CMK (cell line): ENCODE results near the gene SLCO3A1.

Experiments
- DNase-seq: peaks from one replicate; pipeline ENCODE4 v3.0.0-alpha.2; 2010; ENCODE audit warnings: low read depth

The SLCO3A1 gene

DNA sequence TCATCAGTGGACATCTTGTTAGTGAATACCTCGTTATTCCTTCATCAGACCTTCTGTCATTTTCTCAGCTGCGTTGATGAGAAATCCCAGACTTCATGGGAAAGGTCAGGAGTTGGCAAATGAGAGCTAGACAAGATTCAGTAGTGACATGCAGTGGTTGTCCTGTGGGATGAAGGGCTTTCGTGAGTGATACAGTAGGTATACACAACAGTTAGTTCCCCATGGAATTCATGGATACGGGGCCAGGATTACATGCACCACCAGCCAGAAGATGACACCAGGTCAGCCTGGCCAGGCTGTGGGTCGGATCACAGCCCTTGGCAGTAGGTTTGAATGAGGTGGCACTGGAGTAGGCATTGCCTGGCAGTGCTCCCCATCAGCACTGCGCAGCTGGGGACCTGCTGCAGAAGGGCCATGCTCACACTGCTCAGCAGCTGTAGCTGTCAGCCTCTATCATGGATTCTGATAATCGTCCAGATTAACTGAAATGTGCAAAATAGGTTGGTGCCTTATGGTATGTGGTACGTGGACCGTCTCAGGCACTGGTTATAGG, 150.1 kb downstream of the SLCO3A1 start:
- no peak for DNase-seq

DNA sequence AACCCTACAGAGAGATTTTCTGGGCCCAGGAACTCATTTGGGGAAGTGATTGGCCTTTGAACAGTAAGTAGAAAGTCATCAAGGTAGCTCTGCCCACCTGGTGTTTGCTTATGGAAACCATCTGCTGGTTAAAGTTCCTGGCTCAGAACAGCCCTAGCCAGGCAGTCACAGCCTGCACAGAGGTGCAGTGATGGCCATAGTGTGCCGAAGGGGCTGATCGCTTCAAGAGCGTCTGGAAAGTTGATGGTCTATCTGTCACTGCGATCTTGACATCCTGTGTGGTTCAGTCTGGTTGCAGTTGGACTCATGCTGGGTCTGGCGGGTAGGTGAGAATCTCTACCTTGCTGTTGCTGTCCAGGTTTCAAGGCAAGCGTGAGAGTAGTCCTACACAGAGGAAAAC, 151.6 kb downstream of the SLCO3A1 start:
- DNase-seq = no peak

DNA sequence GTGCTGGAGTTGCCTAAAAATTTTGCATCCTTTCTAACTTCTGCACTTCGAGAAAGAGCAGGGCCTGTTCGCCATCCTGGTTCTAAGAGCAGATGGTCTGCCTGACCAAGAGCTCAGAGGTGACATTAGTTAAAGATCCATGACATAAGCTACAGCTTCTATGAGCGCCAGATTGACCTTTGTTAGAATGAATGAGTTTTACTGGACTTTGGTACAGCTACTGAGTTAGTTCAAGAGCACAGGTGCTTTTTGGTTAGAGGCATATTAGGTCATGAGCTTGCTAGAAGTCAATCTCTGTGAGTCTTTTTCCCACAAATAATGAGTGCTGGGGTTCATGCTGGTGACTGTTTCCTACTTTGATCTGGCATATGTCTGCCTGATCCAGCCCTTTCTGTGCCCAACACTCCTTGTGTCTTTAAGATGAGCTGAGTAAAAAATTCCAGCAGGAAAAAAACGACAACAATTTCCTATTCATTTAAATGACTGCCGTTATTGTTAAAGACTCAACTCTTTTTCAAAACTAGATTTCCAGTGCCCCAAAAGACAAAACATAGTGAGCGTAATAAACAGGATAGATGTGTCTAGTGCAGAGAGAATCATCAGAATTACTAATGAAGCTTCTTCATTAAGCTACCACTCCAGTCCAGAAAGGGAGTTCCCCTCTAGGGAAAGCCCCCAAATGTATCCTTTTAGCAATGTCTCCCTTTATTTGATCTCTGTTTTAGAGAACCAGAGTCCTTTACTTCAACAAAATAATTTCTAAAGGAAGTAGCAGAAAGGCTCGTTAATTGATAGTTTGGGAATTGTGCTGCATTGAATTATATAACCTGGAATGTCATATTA, 152.9 kb downstream of the SLCO3A1 start:
- DNase-seq = no peak

DNA sequence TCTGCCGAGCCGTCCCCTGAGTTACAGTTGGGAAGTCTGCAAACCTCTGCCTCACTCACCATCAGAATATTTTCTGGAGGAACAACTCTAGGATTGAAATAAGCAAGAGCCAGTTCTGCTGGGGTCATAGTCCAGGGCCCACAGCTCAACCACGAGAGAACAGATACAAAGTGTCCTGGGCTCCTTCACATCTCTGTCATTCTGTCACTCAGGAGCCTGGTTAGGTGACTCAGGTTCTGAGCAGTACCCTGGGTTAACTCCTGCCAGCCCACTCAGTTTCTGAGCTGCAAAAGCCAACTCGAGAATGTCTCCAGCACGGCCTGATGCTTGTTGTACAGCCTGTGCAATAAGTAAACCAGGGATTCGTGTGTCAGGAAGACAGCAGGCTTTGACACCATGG, 155.7 kb downstream of the SLCO3A1 start:
- DNase-seq = no peak

DNA sequence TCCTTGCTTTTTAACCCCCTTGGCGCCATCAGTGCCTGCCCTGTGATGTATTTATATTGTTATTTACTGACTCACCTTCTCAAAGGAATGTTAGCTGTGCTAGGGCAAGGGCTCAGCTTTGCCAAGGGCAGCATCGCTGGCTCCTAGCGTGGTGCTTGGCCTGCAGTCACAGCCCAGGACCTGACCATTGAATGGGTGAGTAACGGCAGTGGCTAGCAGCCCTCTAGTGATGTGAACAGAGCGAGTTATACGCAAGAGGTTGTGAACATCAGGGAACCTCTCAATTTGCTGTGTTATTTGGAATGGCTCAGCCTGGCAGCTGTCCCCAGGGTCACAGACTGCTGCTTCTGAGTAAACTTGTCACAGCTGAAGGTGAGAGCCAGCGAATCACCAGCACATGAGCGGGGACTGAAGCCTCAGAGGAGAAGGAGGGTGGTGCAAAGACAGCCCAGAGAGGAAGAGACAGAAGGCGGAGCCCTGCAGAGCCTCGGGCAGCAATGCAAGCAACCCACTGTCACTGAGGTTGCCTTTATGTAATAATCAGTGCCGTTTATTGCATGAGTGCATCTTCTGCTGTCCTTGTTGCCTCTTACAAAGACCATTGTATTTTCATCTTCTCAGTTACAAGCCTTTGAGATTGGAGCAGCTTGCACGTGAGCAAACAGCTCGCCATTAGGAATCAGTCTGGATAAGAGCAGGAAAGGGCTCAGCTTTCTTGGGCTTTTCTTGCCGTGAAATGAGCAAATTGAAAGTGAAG, 158.3 kb downstream of the SLCO3A1 start:
- no peak for DNase-seq

DNA sequence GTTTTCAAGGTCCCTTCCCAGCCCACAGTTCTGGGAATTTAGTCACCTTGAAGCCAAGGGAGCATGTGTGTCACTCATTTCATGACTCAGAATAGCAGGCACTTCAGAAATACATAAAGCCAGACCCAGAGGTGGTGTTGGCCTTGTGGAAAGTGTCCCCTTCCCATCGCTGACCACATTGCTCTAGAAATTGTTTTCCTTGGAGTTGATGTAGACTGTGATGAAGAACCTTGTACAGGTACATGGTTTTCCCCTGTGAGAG, 158.8 kb downstream of the SLCO3A1 start:
- no peak for DNase-seq

DNA sequence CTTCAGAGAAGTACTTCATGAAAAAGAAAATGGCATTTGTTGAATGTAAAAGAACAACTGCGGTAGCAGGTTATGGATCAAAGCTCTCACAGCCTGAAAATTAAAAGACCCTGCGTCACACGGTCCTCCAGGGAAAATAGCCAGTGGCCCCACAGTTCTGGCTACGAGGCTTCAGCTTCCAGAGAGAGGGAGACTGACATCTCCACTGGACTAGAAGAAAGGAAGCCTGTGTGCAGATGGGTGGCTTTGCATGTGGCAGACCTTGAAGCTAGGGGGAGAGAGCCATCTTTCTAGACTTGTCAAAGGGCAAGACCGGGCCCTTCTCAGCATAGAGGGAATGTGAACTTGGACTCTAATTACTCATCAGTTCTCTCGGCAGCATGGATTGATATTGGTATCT, 159.4 kb downstream of the SLCO3A1 start:
- no peak for DNase-seq

DNA sequence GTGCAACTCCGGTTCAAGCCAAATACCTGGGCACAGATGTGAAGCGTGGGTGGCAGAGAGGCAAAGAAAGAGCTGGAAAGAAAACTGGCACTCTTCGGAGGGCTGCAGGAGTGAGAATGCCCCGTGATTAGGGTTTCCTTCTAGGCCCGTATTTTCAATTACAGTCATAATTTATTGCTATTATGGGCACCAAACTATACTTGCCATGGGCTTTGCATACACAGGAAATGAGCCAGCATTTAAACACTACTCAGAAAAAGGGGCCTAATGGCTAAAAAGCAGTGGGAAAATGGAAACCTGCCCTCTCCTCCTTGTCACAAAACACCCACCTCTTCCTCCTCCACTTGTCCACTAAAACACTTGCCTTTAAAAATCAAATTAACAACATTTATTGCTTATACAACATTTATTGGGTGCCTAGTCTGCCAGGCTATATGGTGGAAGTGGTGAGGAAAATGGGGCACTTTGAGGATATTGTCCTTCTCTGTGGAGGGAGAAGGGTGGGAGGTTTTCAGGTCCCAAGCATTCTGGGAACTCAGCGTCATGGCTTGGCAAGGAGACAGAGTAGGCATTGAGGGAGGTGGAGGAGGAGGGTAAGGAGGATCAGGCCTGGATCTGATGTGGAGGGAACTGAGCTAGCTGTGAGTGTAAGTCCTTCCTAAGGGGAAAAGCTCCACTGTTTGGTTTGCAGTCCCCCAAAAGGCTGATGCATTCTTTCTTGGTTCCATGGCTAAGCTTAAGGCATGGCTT, 160.9 kb downstream of the SLCO3A1 start:
- DNase-seq = no peak

DNA sequence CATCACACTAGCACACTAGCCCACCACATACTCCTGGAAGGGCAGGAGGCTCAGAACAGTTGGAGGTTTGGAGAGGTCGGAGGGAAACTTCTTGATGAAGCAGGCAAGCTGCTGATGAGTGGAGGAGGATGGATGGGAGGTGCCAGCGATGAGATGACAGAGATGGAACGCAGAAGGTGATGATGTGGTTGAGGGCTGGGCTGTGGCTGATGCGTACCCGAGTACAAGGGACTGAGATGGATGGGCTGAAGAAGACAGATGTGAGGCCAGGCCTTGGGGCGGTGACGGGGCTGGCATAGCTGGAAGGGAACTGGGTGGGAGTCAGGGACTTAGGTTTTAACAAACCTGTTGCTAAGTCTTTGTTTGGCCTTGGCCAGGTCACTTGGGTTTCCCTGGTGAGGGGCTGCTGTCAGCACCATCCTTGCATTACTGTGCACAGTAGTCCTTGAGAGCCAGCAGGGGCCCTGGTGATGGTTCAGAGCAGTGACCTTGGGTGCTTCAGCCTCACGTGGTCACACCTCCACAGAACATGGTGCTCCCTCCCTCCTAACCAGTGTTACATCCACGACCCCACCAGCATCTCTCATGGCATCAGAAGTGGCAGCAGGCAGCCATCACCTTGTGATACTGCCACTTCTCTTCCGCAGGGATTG, 164.5 kb downstream of the SLCO3A1 start:
- no peak for DNase-seq

DNA sequence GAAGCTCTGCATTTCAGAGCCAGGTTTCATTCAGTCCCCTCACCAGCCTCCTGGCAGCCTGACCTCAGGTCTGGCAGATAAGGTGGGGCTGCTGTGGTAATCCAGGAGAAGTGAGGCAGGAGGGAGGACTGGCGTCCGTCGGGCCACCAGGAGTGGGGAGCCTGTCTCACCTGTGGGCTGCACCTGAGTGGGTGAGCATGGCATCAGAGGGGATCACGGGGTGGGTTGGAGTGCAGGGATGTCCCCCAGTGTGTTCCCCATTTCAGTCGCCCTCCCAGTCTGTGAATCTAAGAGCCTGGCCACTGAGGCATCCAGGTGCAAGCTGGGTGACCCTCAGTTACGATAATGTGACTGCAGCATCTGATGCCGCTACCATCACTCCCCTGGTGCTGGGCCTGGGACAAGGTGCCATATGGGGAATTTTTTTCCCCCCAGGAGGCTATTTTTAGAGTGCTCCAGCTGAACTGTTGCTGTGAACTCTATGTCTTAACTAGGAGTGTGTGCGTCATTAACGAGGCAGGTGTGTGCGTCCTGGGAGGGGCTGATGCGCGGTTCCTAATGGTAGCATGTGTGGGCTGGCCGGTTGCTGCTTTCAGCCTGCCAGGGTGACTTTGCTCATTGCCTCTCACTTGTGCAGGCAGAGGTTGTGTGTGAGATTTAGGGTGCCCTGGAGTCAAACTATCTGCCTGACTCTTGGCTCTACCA, 165.2 kb downstream of the SLCO3A1 start:
- DNase-seq = no peak

DNA sequence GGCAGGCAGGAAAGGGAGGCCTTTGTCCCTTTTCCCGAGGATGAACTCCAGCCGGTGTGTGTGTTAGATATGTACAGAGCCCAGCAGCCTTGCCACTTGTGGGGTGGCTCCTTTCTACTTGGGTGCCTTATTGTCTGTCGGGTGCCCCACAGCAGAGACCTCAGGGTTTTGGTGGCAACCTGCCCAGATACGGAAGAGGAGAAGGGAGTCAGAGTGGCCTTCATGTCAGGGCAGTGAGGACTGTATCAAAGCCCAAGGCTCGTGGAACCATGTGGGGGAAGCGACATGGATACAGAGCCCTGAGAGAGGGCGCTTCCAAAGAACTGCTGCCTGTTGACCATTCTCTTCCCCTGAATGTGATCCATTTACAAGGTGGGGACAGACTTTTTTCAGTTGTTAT, 166.2 kb downstream of the SLCO3A1 start:
- DNase-seq = no peak

DNA sequence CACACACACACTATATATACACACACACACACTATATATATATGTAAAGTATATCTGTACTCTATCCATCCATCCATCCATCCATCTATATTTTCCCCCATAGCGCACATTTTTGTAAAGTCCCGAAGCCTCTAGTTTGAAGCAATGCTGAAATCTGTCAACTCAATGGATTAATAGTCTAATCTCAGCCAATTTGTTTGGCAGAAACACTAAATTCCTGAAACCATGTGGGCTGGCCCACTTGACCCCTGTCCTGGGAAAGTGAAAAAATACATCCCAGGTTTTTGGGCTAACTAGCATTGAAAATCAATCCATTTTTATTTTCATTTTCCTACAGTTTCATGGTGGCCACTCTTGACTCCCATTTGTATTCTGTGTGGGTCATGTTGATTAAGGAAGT, 166.7 kb downstream of the SLCO3A1 start:
- DNase-seq = no peak

DNA sequence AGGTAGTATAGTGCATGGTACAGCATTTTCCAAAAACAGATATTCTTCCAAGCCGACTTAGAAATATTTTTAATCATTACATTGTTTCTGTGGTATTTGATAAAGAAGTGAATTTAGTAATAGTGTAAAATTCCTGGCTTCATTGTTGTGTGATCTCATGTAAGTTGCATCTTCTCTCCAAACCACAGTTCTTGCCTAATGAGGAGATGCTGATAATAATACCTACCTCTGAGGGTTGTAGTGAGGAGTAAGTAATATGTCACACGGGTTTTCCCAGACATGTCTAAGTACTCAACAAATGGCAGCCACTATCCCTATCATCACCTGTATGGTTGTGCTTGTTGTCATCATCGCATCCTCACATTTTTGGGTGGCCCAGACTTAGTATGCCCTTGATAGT, 167.3 kb downstream of the SLCO3A1 start:
- no peak for DNase-seq

DNA sequence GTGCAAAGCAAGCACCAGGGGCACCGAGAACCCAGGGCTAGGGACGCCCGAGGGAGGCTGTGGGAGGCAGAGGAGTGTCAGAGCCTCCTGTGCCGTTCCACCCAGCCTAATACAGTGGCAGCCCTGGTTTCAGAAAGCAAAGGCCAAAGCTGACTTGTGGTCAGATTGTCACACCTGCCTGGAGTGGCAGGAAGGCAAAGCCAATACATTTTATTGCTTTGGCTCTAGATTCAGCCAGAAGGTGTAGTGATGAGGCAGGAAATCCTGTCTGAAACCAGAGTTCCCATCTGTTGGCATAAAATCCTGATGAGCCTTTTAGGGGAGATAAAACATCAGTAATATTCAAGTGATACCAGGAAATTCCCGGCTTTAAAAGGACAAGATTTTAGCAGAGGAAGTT, 168.3 kb downstream of the SLCO3A1 start:
- no peak for DNase-seq

DNA sequence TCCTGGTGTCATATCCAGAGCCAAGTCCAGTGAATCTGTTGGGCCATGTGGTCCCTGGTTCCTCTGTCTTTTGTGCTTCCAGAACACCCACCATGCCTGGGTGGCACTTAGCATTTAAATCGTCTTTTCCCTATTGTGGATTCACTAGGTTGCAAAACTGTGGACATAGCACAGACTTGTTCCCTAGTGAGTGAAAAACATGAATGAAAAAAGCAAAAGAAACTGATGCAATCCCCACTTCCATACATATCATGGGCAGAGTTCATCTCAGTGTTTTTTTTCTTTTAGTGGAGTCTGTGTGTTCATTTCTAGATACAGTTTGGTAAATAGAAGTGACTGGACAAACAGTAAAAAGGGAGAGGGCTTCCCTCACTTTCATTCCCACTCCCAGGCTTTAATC, 170.5 kb downstream of the SLCO3A1 start:
- no peak for DNase-seq

DNA sequence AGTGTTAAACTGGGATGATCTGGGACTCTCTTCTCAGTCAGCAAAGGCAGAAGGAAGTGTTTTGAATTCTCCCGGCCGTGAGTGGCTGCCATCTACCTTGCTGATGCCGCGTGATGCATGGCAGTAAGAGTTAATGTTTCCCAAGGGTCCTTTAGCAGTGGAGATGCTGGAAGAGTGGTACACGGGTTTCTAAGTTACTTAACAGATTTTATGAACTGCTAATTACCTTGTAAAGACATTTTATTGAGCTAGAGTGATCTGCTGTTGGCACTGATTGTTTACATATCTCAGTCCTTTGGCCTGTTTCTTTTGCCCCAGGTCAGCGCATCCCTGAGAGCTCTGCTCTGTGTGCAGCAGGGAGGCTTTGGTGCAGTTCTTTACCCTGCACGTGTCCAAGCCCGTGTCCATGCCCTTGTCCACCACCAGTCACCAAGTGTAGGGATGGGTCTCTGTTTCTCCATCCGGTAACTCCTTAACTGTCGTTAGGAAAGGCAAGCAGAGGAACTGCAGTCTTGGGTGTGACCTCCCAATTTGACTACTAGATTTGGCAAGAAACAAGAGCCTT, 172.3 kb downstream of the SLCO3A1 start:
- no peak for DNase-seq

DNA sequence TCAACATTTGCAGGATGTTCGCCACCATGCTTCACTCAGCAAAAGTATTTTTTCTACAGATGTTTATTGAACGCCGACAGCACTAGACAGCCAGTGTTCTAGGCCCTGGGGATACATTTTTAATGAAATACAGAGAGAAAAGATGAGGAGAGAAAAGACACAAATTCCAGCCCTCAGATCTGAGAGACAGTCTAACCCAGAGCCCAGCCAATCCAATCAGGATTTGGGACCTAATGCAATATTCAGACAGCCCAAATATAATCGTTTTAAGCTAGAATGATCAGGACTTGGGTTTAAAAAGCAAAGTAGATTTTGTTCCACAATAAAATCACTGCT, 174.8 kb downstream of the SLCO3A1 start:
- DNase-seq = no peak

DNA sequence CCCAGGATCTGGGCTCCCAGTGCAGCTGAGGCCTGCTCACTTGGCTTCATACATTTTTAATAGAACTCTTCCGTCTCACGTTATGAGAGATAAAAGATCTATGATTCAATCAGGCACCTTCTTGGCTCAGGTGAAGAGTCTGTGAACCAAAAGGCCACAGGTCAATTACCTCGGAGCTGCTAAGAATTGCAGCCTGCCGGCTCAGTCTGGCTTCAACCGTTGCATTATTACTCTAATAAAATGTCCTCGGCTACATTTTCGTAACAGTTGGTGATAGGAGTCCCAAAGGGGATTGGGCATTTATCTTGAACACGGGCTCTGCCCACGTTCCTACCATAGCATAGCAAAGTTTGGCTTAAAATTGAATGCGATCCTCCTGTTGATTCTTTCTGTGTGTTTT, 176.3 kb downstream of the SLCO3A1 start:
- DNase-seq = no peak

DNA sequence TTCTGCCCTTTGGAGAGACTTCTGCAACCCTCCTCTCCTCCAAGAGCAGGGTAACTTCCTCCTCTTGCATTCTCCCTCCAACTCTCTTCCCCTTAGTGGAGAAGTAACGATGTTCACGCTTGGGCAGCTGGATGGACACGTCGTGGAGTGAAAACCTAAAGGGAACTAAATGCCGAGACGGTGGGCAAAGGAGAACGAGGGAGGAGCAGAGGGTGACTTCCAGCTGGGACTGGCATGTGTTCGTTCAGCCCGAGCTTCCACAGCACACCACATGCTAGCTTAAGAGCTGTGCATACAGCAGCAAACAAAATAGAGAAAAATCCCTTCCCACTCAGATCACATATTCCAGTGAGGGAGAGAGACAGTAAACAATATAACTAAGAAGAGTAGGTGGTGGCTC, 179.8 kb downstream of the SLCO3A1 start:
- DNase-seq = no peak

DNA sequence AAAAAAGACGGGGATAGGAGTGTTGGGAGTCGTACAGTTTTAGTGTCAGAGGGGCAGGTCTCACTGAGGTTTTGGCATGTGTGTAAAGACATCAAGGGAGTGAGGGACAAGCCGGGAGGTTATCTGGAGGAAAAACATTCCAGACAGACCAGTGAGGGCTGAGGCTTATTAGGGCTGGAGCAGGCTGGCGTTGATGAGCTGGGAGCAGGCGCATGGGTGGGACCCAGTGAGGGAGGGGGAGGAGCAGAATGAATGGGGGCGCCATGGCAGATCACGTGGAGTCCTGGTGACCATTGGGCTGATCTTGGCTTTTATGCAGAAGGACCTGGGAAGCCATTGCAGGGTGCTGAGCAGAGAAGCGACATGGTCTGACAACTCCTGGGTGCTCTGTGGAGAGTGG, 180.2 kb downstream of the SLCO3A1 start:
- no peak for DNase-seq

DNA sequence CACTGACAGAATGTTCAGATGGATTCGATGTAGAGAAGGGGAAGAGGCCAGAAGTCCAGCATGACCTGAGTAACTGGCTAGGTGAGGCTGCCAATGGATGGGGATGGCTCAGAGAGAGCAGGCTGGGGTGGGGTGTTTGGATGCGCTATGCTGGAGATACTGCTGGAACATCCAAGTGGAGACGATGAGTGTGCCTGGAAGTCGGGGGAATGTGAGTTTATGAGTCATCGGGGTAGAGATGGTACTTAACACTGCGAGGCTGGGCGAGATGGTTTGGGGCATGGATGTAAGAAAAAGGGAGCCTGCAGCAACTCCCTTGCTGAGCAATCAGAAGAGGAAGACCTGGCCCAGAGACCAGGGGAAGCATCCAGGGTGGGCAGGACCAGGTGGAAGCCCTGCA, 180.7 kb downstream of the SLCO3A1 start:
- no peak for DNase-seq

DNA sequence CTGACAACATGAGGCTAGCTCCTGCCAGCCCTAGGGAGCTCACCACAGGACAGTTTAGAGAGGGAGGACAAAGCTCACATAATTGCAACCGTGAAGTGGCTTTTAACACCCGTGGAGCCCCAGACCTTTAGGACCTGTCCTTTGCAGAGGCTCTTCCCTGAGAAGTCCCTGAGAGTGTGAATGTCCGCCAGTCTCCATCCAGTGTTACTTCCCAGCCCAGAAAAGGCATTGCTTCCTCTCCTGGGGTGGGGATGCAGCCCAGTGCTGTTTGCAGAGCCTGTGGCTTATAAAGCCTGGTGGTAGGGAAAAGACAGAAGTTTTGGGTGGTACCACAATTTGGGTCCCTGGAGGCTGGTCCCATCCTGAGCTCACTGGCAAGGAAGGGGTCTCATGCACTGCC, 182.0 kb downstream of the SLCO3A1 start:
- DNase-seq = no peak
